Measurements from ENCODE around the gene MANSC4.

- TF ChIP-seq CTCF (IDR thresholded peaks at IDR 0.05; ENCODE audit: extremely low read depth in 1 of 2, insufficient read depth in 1 of 2, low read depth in 1 of 2, low read length in 2 of 2) (no peak), POLR2A (IDR thresholded peaks at IDR 0.05; ENCODE audit: low read depth, low read length) (no peak), EZH2 (IDR thresholded peaks at IDR 0.05; ENCODE audit: borderline replicate concordance, low read depth, low read length, severe bottlenecking) (no peak)
Observed at GRCh38 chr12:27794818-27795584, 15.0 kb upstream of the MANSC4 start.

All from endothelial cell of umbilical vein (primary cell).